Erythroblast (primary cell): Measurements from ENCODE around the gene GAK.

Experiments
- GATA1 ChIP-seq: IDR thresholded peaks from 2 replicates; pipeline ENCODE4 v1.6.1; 2011; ENCODE audit warnings: low read depth, mild to moderate bottlenecking, control low read depth, low read length, moderate library complexity
- POLR2A ChIP-seq: IDR thresholded peaks from 2 replicates; pipeline ENCODE4 v1.6.1; 2011; ENCODE audit warnings: mild to moderate bottlenecking, low read length

- TF ChIP-seq POLR2A (no peak), GATA1 (no peak)
These were observed 33.1 kb upstream of the GAK start for GRCh38 chr4:965048-965765.
